ENCODE data around the gene CNN2. TPM values are rescaled to one million over a fixed set of nuclear protein-coding genes. Genes with fewer than 3 reads are reported as not detected.
A peak's percentile ranks its signal among the peaks of the same experiment; 100 is the strongest.

CNN2 gene
- total RNA-seq: 108 and 253 TPM in 2 replicates

GRCh38 chr19:1025960-1026782, at the start of gene CNN2:
Gene CNN2, plus strand, starts transcription at chr19:1026608. Its CDS starts 54 bp downstream, at chr19:1026662.
- DNase-seq: peak; percentile 85

- DNase-seq: no peak
These were observed 49.3 kb upstream of the CNN2 start for GRCh38 chr19:977058-977464.

DNA sequence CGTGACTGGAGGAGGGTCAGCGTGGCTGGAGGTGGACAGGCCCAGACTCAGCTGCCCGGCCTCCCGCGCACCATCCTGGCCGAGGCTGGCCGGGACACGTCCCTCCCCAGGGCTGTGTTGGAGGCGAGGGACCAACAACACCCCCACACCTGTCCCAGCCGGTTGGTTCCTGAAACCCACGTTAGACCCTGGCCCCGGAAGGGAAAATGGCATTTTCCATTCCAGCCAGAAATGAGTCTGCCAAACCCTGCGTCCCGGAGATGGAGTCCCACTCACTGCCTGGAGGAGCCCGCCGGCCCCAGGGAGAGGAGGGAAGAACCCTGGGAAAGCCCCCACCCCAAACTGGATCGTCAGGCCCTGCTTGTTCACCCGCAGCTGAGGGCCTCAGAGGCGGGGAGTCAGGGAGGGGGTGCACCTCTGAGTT, 47.1 kb upstream of the CNN2 start:
- no peak for DNase-seq

GRCh38 chr19:980133-980998, 46.0 kb upstream of the CNN2 start:
- DNase-seq: no peak

DNA sequence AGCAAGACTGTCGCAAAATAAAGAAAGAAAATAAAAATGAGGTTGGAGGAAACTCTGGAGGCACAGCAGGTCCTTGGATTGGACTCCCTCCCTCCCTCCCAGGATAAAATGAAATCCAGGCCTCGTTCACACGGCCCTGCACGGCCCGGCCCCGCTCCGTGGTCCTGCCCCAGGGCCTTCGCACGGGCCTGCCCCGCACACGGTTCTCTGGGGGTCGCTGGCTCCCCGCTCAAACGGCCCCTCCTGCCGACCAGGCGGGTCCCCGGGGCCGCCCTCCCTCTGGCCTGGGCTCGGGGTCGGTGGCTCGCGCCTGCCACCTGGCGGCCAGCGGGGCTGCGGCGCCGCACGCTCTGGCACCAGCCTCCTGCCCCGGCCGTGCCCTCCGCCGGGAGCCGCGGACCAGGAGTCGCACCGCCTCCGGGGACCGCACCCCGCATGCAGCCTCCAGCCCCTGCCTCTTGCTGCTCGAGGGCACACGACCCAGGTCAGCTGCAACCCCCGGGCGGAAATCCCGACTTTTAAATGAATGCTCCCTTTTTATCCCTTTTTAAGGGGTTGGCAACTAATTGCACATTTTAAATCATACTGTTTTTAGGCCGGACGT, 43.7 kb upstream of the CNN2 start:
- DNase-seq: peak; percentile 75

GRCh38 chr19:984165-984967, 42.0 kb upstream of the CNN2 start, which contains the start of gene WDR18:
Gene WDR18, plus strand, starts transcription at chr19:984345. Its CDS starts 9 bp downstream, at chr19:984354.
- DNase-seq: peak; percentile 93

DNA sequence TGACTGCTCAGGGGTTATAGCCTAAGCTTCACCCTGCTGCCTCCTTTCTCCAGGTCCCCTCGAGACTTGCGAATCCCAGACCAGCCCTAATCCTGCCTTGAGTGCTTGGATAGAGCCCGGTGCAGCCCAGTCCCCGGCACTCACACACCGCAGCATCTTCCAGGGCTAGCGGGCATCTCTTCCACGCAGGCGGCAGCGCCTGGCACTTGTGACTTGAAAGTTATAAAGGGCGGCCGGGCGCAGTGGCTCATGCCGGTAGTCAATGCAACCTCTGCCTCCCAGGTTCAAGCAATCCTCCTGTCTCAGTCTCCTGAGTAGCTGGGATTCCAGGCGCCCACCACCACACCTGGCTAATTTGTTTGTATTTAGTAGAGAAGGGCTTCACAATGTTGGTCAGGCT, 40.3 kb upstream of the CNN2 start:
- DNase-seq: no peak

- no peak for DNase-seq
These were observed 38.3 kb upstream of the CNN2 start for GRCh38 chr19:988081-988480.

DNA sequence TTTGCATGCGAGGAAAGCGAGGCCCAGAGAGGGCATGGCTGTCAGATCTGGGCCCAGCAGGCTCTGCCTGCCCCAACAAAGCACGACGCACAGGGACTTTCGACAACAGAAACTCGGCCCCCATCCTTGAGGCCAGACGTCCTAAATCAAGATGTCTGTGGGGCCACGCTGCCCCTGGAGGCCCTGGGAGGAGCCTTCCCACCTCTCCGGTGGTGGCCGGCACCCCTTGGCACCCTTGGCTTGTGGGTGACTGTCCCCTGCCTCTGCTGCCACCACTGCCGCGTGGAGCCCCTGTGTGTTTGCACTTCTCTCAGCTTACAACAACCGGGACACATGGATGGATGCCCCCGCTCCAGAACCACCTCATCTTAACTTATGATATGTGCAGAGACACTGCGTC, 37.9 kb upstream of the CNN2 start:
- no peak for DNase-seq

DNA sequence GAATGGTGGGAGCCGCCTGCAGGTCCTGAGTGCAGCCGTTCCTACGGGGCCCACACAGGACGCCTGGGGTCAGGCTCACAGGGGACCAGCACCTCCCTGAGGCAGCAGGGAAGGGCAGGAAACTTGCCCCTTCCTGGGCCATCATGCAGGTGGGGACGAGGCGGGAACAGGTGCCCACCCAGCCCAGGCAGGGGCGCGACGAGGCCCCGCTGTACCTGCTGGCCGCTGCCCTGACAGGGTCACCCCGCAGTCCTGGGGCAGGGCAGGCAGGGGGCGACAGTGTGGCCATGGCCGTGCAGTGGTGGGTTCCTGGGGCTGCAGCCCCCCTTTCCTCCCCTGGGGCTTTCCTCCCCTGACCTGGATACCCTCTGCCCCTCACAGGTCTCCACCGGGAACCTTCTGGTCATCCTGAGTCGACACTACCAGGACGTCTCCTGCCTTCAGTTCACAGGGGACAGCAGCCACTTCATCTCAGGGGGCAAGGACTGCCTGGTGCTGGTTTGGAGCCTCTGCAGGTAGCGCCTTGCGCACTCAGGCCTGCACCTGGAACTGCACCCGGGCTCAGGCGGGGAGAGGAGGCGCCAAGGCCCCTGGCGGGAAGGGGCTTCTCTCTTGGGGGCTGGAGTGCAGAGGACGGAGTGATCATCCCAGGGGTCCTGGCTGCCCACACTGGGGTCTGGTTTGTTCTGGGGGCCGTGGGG, 36.9 kb upstream of the CNN2 start:
- no peak for DNase-seq

- no peak for DNase-seq
These were observed 36.3 kb upstream of the CNN2 start for GRCh38 chr19:990119-990571.

- DNase-seq: no peak
These were observed 35.7 kb upstream of the CNN2 start for GRCh38 chr19:990746-991145.

- DNase-seq: peak; percentile 72
These were observed 35.1 kb upstream of the CNN2 start for GRCh38 chr19:991174-991931.

GRCh38 chr19:991932-992669, 34.3 kb upstream of the CNN2 start:
- no peak for DNase-seq

DNA sequence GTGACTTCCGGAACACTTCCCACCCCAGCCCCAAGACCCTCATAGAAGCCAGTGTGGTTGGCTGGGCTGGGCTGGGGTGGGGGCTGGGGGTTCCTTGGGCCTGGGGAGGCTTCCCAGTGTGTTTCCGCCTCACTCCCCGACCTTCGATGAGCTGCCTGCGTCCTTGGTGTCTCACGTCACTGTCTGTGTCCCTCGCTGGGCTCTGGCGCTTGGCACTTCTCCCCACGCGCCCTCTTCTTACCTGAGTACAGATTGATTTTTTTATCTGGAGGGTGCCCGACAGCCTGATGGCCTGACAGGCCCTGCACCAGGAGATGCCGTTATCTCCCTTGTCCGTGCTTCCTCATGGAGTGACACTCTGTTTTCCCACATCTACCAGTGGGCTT, 33.7 kb upstream of the CNN2 start:
- DNase-seq: no peak

GRCh38 chr19:993361-993830, 33.0 kb upstream of the CNN2 start:
- no peak for DNase-seq

- no peak for DNase-seq
These were observed 32.5 kb upstream of the CNN2 start for GRCh38 chr19:993831-994393.

DNA sequence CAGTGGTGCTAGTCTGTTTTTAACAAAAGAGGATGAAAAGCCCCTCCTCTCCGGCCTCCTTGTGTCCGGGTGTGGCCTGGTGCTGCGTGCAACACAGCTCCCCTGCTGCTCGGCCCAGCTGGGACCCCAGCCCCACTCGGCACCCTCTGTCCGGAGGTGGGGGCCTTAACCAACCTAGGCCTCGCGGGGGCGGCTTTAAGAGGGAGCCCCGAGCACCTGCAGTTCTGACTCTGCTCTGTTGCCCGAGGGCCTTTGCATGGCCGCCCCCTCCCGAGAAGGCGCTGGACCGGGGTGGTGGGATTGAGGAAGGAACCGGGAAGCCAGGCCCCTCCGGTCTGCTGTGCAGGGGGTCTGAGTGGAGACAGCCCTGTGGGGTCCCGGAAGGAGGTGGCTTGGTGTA, 31.9 kb upstream of the CNN2 start:
- no peak for DNase-seq

DNA sequence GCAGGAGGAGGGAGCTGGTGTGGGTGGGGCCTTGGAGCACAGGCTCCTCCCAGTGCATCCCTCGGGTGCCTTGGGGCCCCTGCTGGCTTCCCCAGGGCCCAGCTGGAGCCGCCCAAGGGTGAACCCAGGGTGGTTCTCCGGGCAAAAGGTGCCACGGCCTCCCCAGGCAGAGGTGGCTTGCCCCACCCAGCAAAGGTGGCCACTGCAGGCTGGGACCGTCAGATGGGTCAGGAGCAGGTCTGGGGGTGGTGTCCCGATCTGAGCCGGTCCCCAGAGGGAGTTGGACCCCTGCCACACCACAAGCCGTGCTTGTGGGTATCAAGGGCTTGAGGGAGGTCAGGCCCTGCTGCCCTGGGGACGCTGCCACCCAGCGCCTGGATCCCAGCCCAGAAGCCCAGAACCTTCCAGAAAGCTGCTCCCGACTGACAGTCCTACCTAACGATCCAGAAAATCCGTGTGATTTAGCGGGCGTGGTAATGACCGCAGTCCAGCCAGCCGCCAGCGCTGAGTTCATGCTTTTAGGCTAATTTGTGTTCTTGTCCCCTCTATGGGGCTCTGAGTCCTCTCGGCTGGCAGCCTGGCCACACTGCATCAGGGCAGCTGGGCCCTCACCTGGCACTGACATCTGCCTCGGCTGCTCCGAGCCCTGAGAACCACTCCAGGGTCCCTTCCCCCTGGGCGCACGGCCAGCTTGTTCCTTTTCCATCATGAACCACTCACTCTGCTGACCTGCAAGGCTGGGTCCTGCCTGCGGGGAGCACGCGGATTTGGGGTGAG, 31.2 kb upstream of the CNN2 start:
- no peak for DNase-seq
